Stimulated activated memory B cell treated with anti-CD40 and anti-IgM and Interleukin-4, amounts not matched to agents 10 μg/mL and 1 μg/mL and 100 μg/mL, for 72 hours (primary cell): Measurements from ENCODE around the gene NRN1.
A peak's percentile ranks its signal among the peaks of the same experiment; 100 is the strongest.
"Not testable (repeated sequence)": the region's sequence is repeated elsewhere in the genome, so short reads cannot be mapped to it uniquely, and the experiment has no call there.

ENCODE experiments used
- ATAC-seq: fragments of 150-1000 bp; cut with Tn5 transposase; 2 replicates; pipeline ENCODE4 v1.10.0; 2021
- H3K27ac Mint-ChIP-seq: one replicate; pipeline ENCODE4 v1.8.0; 2022; ENCODE audit warnings: mild to moderate bottlenecking, mixed read lengths
- H3K27me3 Mint-ChIP-seq: one replicate; pipeline ENCODE4 v1.8.0; 2022; ENCODE audit warnings: mixed read lengths
- H3K36me3 Mint-ChIP-seq: one replicate; pipeline ENCODE4 v1.8.0; 2022; ENCODE audit warnings: mixed read lengths
- H3K4me1 Mint-ChIP-seq: one replicate; pipeline ENCODE4 v1.8.0; 2022; ENCODE audit warnings: mixed read lengths
- H3K4me3 Mint-ChIP-seq: one replicate; pipeline ENCODE4 v1.8.0; 2022; ENCODE audit warnings: mild to moderate bottlenecking, moderate library complexity, mixed read lengths
- H3K9me3 Mint-ChIP-seq: one replicate; pipeline ENCODE4 v1.8.0; 2022; ENCODE audit warnings: mixed read lengths

The NRN1 gene

GRCh38 chr6:5968817-5969734 is 37.6 kb downstream of the NRN1 start:
- H3K27me3 Mint-ChIP-seq = peaks cover 52% of the 10 kb centered on the region
- H3K27ac Mint-ChIP-seq = no peak overlapping the region
- ATAC-seq = peak; percentile 35
- no peaks in the 10 kb centered on the region for H3K36me3 Mint-ChIP-seq
- no peak overlapping the region for H3K4me3 Mint-ChIP-seq
- H3K4me1 Mint-ChIP-seq = peaks cover 14% of the 10 kb centered on the region
- no peaks in the 10 kb centered on the region for H3K9me3 Mint-ChIP-seq

GRCh38 chr6:5968036-5968435 is 38.7 kb downstream of the NRN1 start:
- not testable (repeated sequence) for ATAC-seq, H3K4me3 Mint-ChIP-seq, H3K27ac Mint-ChIP-seq, H3K36me3 Mint-ChIP-seq, H3K9me3 Mint-ChIP-seq
- H3K27me3 Mint-ChIP-seq = peaks cover 49% of the 10 kb centered on the region
- peaks cover 14% of the 10 kb centered on the region for H3K4me1 Mint-ChIP-seq

- H3K27ac Mint-ChIP-seq = no peak overlapping the region
- peaks cover 45% of the 10 kb centered on the region for H3K27me3 Mint-ChIP-seq
- peaks cover 14% of the 10 kb centered on the region for H3K4me1 Mint-ChIP-seq
- no peak for ATAC-seq
- H3K4me3 Mint-ChIP-seq = no peak overlapping the region
- no peaks in the 10 kb centered on the region for H3K9me3 Mint-ChIP-seq
- no peaks in the 10 kb centered on the region for H3K36me3 Mint-ChIP-seq
Measured at GRCh38 chr6:5967594-5967993, 39.1 kb downstream of the NRN1 start.

GRCh38 chr6:5962794-5963193 is 43.9 kb downstream of the NRN1 start:
- peaks cover 17% of the 10 kb centered on the region for H3K27me3 Mint-ChIP-seq
- H3K4me1 Mint-ChIP-seq = no peaks in the 10 kb centered on the region
- no peaks in the 10 kb centered on the region for H3K36me3 Mint-ChIP-seq
- H3K4me3 Mint-ChIP-seq = no peak overlapping the region
- H3K9me3 Mint-ChIP-seq = no peaks in the 10 kb centered on the region
- no peak overlapping the region for H3K27ac Mint-ChIP-seq
- no peak for ATAC-seq

GRCh38 chr6:5961836-5962235 is 44.9 kb downstream of the NRN1 start:
- Mint-ChIP-seq H3K27me3 (peaks cover 22% of the 10 kb centered on the region), H3K36me3 (no peaks in the 10 kb centered on the region), H3K27ac (no peak overlapping the region), H3K4me3 (no peak overlapping the region), H3K4me1 (no peaks in the 10 kb centered on the region), H3K9me3 (no peaks in the 10 kb centered on the region)
- ATAC-seq = no peak

- ATAC-seq = peak; percentile 50
- H3K4me3 Mint-ChIP-seq = no peak overlapping the region
- no peak overlapping the region for H3K27ac Mint-ChIP-seq
- H3K9me3 Mint-ChIP-seq = no peaks in the 10 kb centered on the region
- H3K27me3 Mint-ChIP-seq = peaks cover 22% of the 10 kb centered on the region
- no peaks in the 10 kb centered on the region for H3K4me1 Mint-ChIP-seq
- H3K36me3 Mint-ChIP-seq = no peaks in the 10 kb centered on the region
Measured at GRCh38 chr6:5960456-5960855, 46.3 kb downstream of the NRN1 start.

- Mint-ChIP-seq H3K4me1 (no peaks in the 10 kb centered on the region), H3K9me3 (no peaks in the 10 kb centered on the region), H3K27ac (no peak overlapping the region), H3K27me3 (peaks cover 22% of the 10 kb centered on the region), H3K4me3 (no peak overlapping the region), H3K36me3 (no peaks in the 10 kb centered on the region)
- ATAC-seq = no peak
Measured at GRCh38 chr6:5958921-5959320, 47.8 kb downstream of the NRN1 start.

- Mint-ChIP-seq H3K4me1 (no peaks in the 10 kb centered on the region), H3K4me3 (no peak overlapping the region), H3K36me3 (no peaks in the 10 kb centered on the region), H3K9me3 (no peaks in the 10 kb centered on the region), H3K27me3 (peaks cover 22% of the 10 kb centered on the region), H3K27ac (no peak overlapping the region)
- no peak for ATAC-seq
Measured at GRCh38 chr6:5956939-5957338, 49.8 kb downstream of the NRN1 start.

GRCh38 chr6:5950361-5950785 is 56.4 kb downstream of the NRN1 start:
- peak; percentile 47 for ATAC-seq
- H3K27me3 Mint-ChIP-seq = peaks cover 44% of the 10 kb centered on the region
- no peaks in the 10 kb centered on the region for H3K4me1 Mint-ChIP-seq
- no peaks in the 10 kb centered on the region for H3K9me3 Mint-ChIP-seq
- no peak overlapping the region for H3K27ac Mint-ChIP-seq
- no peaks in the 10 kb centered on the region for H3K36me3 Mint-ChIP-seq
- H3K4me3 Mint-ChIP-seq = no peak overlapping the region
